ENCODE measurements around the gene DRD5. TPM values are rescaled to one million over a fixed set of nuclear protein-coding genes. Genes with fewer than 3 reads are reported as not detected.

Gene DRD5
- total and polyA plus RNA-seq, 2 donors (not counting 3 experiments of a cell fraction or from before 2014, with no cell fraction given): not detected

GRCh38 chr4:9811806-9812205 lies 30.4 kb downstream of the DRD5 start:
- Histone ChIP-seq H3K27ac (ENCODE audit: insufficient read depth, low read depth, low read length) (no peak overlapping the region), H3K27me3 (ENCODE audit: control insufficient read depth in 2 of 2, insufficient read depth in 2 of 2, low read length in 2 of 2) (no peaks in the 10 kb centered on the region), H3K4me2 (ENCODE audit: insufficient read depth, low read length) (no peak overlapping the region), H4K20me1 (replicated peaks; ENCODE audit: control insufficient read depth, extremely low read depth, insufficient read depth, low read length) (no peaks in the 10 kb centered on the region), H3K9me1 (replicated peaks; ENCODE audit: control insufficient read depth, extremely low read depth, insufficient read depth, low read length) (no peaks in the 10 kb centered on the region), H3K79me2 (ENCODE audit: control insufficient read depth, insufficient read depth, low read length) (no peaks in the 10 kb centered on the region), H3K9ac (replicated peaks; ENCODE audit: extremely low read depth, insufficient read depth, low read length) (no peak overlapping the region), H3K4me3 (replicated peaks in 1 of 3; ENCODE audit: insufficient read depth in 1 of 3, low read depth in 1 of 3, low read length in 3 of 3) (no peak overlapping the region), H3K36me3 (ENCODE audit: control insufficient read depth in 2 of 2, extremely low read depth in 1 of 2, insufficient read depth in 2 of 2, low read length in 2 of 2) (no peaks in the 10 kb centered on the region), H3K9me3 (replicated peaks; ENCODE audit: control insufficient read depth, insufficient read depth, low read length) (no peaks in the 10 kb centered on the region), H3K4me1 (ENCODE audit: control insufficient read depth, extremely low read depth, insufficient read depth, low read length) (no peaks in the 10 kb centered on the region), H2AFZ (ENCODE audit: low read depth, low read length) (no peak overlapping the region)
- no TSS peak for BruUV-seq (replicated peaks)
- no peak for TF ChIP-seq MAX (IDR thresholded peaks at IDR 0.05; ENCODE audit: insufficient read depth, insufficient read length)
- no peak for DNase-seq (ENCODE audit: low read depth, low spot score)
- dilution Hi-C loops (cut with MboI; ENCODE audit: extremely low pct_ligation_motif_present, low sequenced_read_pairs) (no loop called here), intact Hi-C loops (cut with micrococcal nuclease) (no loop called here)
- FAIRE-seq: no peak
- POLR2A ChIA-PET: no interaction called here
- CTCF ChIA-PET: no interaction called here

- H3K4me1 ChIP-seq (ENCODE audit: control insufficient read depth, extremely low read depth, insufficient read depth, low read length): no peaks in the 10 kb centered on the region
- DNase-seq (ENCODE audit: low read depth, low spot score) (no peak), FAIRE-seq (no peak)
- H3K27ac ChIP-seq (ENCODE audit: insufficient read depth, low read depth, low read length): no peak overlapping the region
- H3K9me3 ChIP-seq (replicated peaks; ENCODE audit: control insufficient read depth, insufficient read depth, low read length): no peaks in the 10 kb centered on the region
- H4K20me1 ChIP-seq (replicated peaks; ENCODE audit: control insufficient read depth, extremely low read depth, insufficient read depth, low read length): no peaks in the 10 kb centered on the region
- CTCF ChIA-PET: no interaction called here
- POLR2A ChIA-PET: no interaction called here
- no peaks in the 10 kb centered on the region for H3K36me3 ChIP-seq (ENCODE audit: control insufficient read depth in 2 of 2, extremely low read depth in 1 of 2, insufficient read depth in 2 of 2, low read length in 2 of 2)
- H2AFZ ChIP-seq (ENCODE audit: low read depth, low read length): no peak overlapping the region
- no peak for TF ChIP-seq EZH2 (IDR thresholded peaks at IDR 0.05; ENCODE audit: borderline replicate concordance, low read depth, low read length, severe bottlenecking)
- TF ChIP-seq MAX (IDR thresholded peaks at IDR 0.05; ENCODE audit: insufficient read depth, insufficient read length): no peak
- no peak for TF ChIP-seq CTCF (IDR thresholded peaks at IDR 0.05; ENCODE audit: extremely low read depth in 1 of 2, insufficient read depth in 1 of 2, low read depth in 1 of 2, low read length in 2 of 2)
- no peak for TF ChIP-seq FOS (IDR thresholded peaks at IDR 0.05; ENCODE audit: borderline replicate concordance, insufficient read depth, low read length)
- no peak for TF ChIP-seq JUN (IDR thresholded peaks at IDR 0.05; ENCODE audit: borderline replicate concordance, insufficient read depth, insufficient read length, low read depth)
- TF ChIP-seq GATA2 (IDR thresholded peaks at IDR 0.05; ENCODE audit: insufficient read depth, insufficient read length, low read depth, low read length): no peak
- no peak for TF ChIP-seq POLR2A (IDR thresholded peaks at IDR 0.05; ENCODE audit: low read depth, low read length)
- TF ChIP-seq MYC (IDR thresholded peaks at IDR 0.05; ENCODE audit: low read depth, low read length): no peak
- TF ChIP-seq POLR2AphosphoS5 (IDR thresholded peaks at IDR 0.05; ENCODE audit: insufficient read depth, low read depth, low read length): no peak
- H3K4me3 ChIP-seq (replicated peaks in 1 of 3; ENCODE audit: insufficient read depth in 1 of 3, low read depth in 1 of 3, low read length in 3 of 3): no peak overlapping the region
- no peak overlapping the region for H3K9ac ChIP-seq (replicated peaks; ENCODE audit: extremely low read depth, insufficient read depth, low read length)
- H3K4me2 ChIP-seq (ENCODE audit: insufficient read depth, low read length): no peak overlapping the region
- dilution Hi-C loops (cut with MboI; ENCODE audit: extremely low pct_ligation_motif_present, low sequenced_read_pairs) (no loop called here), intact Hi-C loops (cut with micrococcal nuclease) (no loop called here)
- no peaks in the 10 kb centered on the region for H3K9me1 ChIP-seq (replicated peaks; ENCODE audit: control insufficient read depth, extremely low read depth, insufficient read depth, low read length)
- no TSS peak for BruUV-seq (replicated peaks)
- no peaks in the 10 kb centered on the region for H3K79me2 ChIP-seq (ENCODE audit: control insufficient read depth, insufficient read depth, low read length)
- H3K27me3 ChIP-seq (ENCODE audit: control insufficient read depth in 2 of 2, insufficient read depth in 2 of 2, low read length in 2 of 2): no peaks in the 10 kb centered on the region
Measured at GRCh38 chr4:9812501-9813340, 31.3 kb downstream of the DRD5 start.

All from endothelial cell of umbilical vein (primary cell).